ENCODE data around the gene PDCD11.

PDCD11 gene

GRCh38 chr10:103417601-103418000, 21.2 kb downstream of the PDCD11 start:
- DNase-seq (ENCODE audit: low read depth in 2 of 2), result no peak

GRCh38 chr10:103419101-103419500, 22.7 kb downstream of the PDCD11 start:
- no peak for DNase-seq (ENCODE audit: low read depth in 2 of 2)

GRCh38 chr10:103423748-103424147, 27.3 kb downstream of the PDCD11 start:
- no peak for DNase-seq (ENCODE audit: low read depth in 2 of 2)

GRCh38 chr10:103427866-103428265, 31.4 kb downstream of the PDCD11 start:
- DNase-seq (ENCODE audit: low read depth in 2 of 2), result no peak

- DNase-seq (ENCODE audit: low read depth in 2 of 2), result no peak
Measured at GRCh38 chr10:103428989-103429643, 32.7 kb downstream of the PDCD11 start.

- no peak for DNase-seq (ENCODE audit: low read depth in 2 of 2)
Measured at GRCh38 chr10:103429647-103430046, 33.2 kb downstream of the PDCD11 start.

- DNase-seq (ENCODE audit: low read depth in 2 of 2), result no peak
Measured at GRCh38 chr10:103431902-103432301, 35.5 kb downstream of the PDCD11 start.

GRCh38 chr10:103433858-103434257, 37.4 kb downstream of the PDCD11 start:
- no peak for DNase-seq (ENCODE audit: low read depth in 2 of 2)

GRCh38 chr10:103439776-103440175, 43.4 kb downstream of the PDCD11 start:
- DNase-seq (ENCODE audit: low read depth in 2 of 2), result no peak

- no peak for DNase-seq (ENCODE audit: low read depth in 2 of 2)
Measured at GRCh38 chr10:103440416-103440815, 44.0 kb downstream of the PDCD11 start.

- no peak for DNase-seq (ENCODE audit: low read depth in 2 of 2)
Measured at GRCh38 chr10:103441206-103441605, 44.8 kb downstream of the PDCD11 start.

- no peak for DNase-seq (ENCODE audit: low read depth in 2 of 2)
Measured at GRCh38 chr10:103441611-103442010, 45.2 kb downstream of the PDCD11 start.

GRCh38 chr10:103442031-103442461, 45.6 kb downstream of the PDCD11 start:
- no peak for DNase-seq (ENCODE audit: low read depth in 2 of 2)

- DNase-seq (ENCODE audit: low read depth in 2 of 2), result no peak
Measured at GRCh38 chr10:103443475-103444185, 47.2 kb downstream of the PDCD11 start.

- no peak for DNase-seq (ENCODE audit: low read depth in 2 of 2)
Measured at GRCh38 chr10:103444478-103444877, 48.1 kb downstream of the PDCD11 start.

GRCh38 chr10:103445366-103445765, 48.9 kb downstream of the PDCD11 start:
- DNase-seq (ENCODE audit: low read depth in 2 of 2), result no peak

GRCh38 chr10:103445767-103446567, 49.5 kb downstream of the PDCD11 start:
- DNase-seq (ENCODE audit: low read depth in 2 of 2), result no peak

- no peak for DNase-seq (ENCODE audit: low read depth in 2 of 2)
Measured at GRCh38 chr10:103447187-103447586, 50.8 kb downstream of the PDCD11 start.

GRCh38 chr10:103448746-103449145, 52.3 kb downstream of the PDCD11 start:
- no peak for DNase-seq (ENCODE audit: low read depth in 2 of 2)

GRCh38 chr10:103449208-103450144, 53.0 kb downstream of the PDCD11 start:
- no peak for DNase-seq (ENCODE audit: low read depth in 2 of 2)

- no peak for DNase-seq (ENCODE audit: low read depth in 2 of 2)
Measured at GRCh38 chr10:103450201-103450695, 53.8 kb downstream of the PDCD11 start.
